SK-N-SH (cell line): ENCODE data around the gene FBN1.

ENCODE experiments used
- CTCF ChIP-seq: fragments of 200-600 bp; sonication (generic); IDR thresholded peaks from 2 replicates; pipeline ENCODE4 v1.6.1; 2017; ENCODE audit warnings: antibody characterized with exemption, mild to moderate bottlenecking, moderate library complexity
- EP300 ChIP-seq, 2 experiments: IDR thresholded peaks; 2 replicates each; pipeline versions ENCODE4 v1.4.0 to v1.6.1; 2012; ENCODE audit warnings: borderline replicate concordance in 1 of 2, low read depth in 1 of 2, low read length in 1 of 2
- FOXJ3 ChIP-seq: sonication (generic); formaldehyde crosslinking; IDR thresholded peaks from 2 replicates; pipeline ENCODE4 v1.5.1; 2020; ENCODE audit warnings: mild to moderate bottlenecking, missing genetic modification reagents
- JUND ChIP-seq: IDR thresholded peaks from 2 replicates; pipeline ENCODE4 v1.4.0; 2012
- MEF2A ChIP-seq: IDR thresholded peaks from 2 replicates; pipeline ENCODE4 v1.4.0; 2012; ENCODE audit warnings: low read depth, borderline replicate concordance
- POLR2AphosphoS5 ChIP-seq: IDR thresholded peaks from 2 replicates; pipeline ENCODE4 v1.6.1; 2012; ENCODE audit warnings: low read depth, low read length
- RAD21 ChIP-seq: IDR thresholded peaks from 2 replicates; pipeline ENCODE4 v1.6.1; 2012; ENCODE audit warnings: mild to moderate bottlenecking, low read length
- RCOR1 ChIP-seq: fragments of 150-350 bp; IDR thresholded peaks from 2 replicates; pipeline ENCODE4 v1.6.1; 2017; ENCODE audit warnings: antibody characterized with exemption, low read length
- REST ChIP-seq: IDR thresholded peaks from 2 replicates; pipeline ENCODE4 v1.6.1; 2012; ENCODE audit warnings: mild to moderate bottlenecking, low read depth, low read length, moderate library complexity
- SIN3A ChIP-seq: IDR thresholded peaks from 2 replicates; pipeline ENCODE4 v1.6.1; 2012; ENCODE audit warnings: low read depth, mild to moderate bottlenecking, low read length, moderate library complexity, borderline replicate concordance
- USF1 ChIP-seq: IDR thresholded peaks from 2 replicates; pipeline ENCODE4 v1.4.0; 2012; ENCODE audit warnings: low read depth, borderline replicate concordance
- YY1 ChIP-seq: IDR thresholded peaks from 2 replicates; pipeline ENCODE4 v1.4.0; 2012; ENCODE audit warnings: low read depth, mild to moderate bottlenecking
- TF ChIP-seq, protein P1 (sequence below): IDR thresholded peaks from 2 replicates; pipeline ENCODE4 v1.4.0; 2012; ENCODE audit warnings: low read depth
- TF ChIP-seq, protein P2 (sequence below): IDR thresholded peaks from 2 replicates; pipeline ENCODE4; 2012

DNA sequence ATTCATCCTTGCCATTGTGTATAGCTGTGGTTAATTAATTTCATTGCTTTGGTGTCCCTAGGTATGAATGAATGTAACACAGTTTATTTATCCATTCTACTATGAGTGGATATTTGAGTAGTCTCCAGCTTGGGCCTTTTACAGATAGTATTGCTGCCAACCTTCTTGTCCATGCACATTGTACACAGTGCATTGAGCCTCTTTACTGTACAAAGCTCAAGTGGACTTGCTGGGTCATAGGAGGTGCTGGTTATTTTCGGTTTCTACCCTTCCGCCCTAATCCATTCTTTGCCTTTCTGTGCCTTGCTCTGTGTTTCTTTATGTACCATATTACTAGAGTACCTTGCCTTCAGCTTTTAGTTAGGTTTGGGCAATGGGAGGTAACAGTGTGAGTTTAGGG lies 253.6 kb downstream of the FBN1 start:
- TF ChIP-seq USF1 (no peak), CTCF (no peak), POLR2AphosphoS5 (no peak), RCOR1 (no peak), EP300 (IDR thresholded peaks at IDR 0.05; ENCODE audit: borderline replicate concordance in 1 of 2, low read depth in 1 of 2, low read length in 1 of 2) (no peak), YY1 (no peak), RAD21 (no peak), SIN3A (no peak), REST (no peak), FOXJ3 (CRISPR knock-in tag) (no peak), JUND (no peak), MEF2A (no peak)
- TF ChIP-seq, protein P1, sequence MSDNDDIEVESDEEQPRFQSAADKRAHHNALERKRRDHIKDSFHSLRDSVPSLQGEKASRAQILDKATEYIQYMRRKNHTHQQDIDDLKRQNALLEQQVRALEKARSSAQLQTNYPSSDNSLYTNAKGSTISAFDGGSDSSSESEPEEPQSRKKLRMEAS: no peak
- TF ChIP-seq, protein P2, sequence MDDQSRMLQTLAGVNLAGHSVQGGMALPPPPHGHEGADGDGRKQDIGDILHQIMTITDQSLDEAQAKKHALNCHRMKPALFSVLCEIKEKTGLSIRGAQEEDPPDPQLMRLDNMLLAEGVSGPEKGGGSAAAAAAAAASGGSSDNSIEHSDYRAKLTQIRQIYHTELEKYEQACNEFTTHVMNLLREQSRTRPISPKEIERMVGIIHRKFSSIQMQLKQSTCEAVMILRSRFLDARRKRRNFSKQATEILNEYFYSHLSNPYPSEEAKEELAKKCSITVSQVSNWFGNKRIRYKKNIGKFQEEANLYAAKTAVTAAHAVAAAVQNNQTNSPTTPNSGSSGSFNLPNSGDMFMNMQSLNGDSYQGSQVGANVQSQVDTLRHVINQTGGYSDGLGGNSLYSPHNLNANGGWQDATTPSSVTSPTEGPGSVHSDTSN: no peak
